K562 (cell line): ENCODE measurements around the gene UNC119. TPM values are rescaled to one million over a fixed set of nuclear protein-coding genes. Genes with fewer than 3 reads are reported as not detected.

Experiments
- ATAC-seq: fragments of 200-7000 bp; cut with Tn5 transposase; 3 replicates; pipeline ENCODE4 v1.9.1; 2020; ENCODE audit warnings: moderate library complexity
- BruUV-seq: library from RNA; stranded (reverse); fragments of 400-500 nt; replicated peaks from 2 replicates; lab custom pipeline; 2021; lab: Mats Ljungman, UMichigan
- CTCF ChIA-PET: fragments of 300-600 bp; formaldehyde crosslinking; extraction: SDS; loops from one replicate; lab custom pipeline; 2021; ENCODE audit warnings: low intra/inter-chr PET ratio; lab: Yijun Ruan, JAX
- POLR2A ChIA-PET: fragments of 300-600, 350-650 bp; sonication (Branson Sonifier 250); formaldehyde crosslinking; extraction: SDS; loops from one replicate; lab custom pipeline; 2021; ENCODE audit warnings: antibody characterized with exemption, inconsistent platforms; lab: Yijun Ruan, JAX
- DNase-seq, 4 experiments: peaks; one replicate each; pipeline versions ENCODE4 v3.0.0 to v3.0.0-alpha.2; 2011 to 2018; ENCODE audit warnings: low spot score in 3 of 4, mixed read lengths in 3 of 4; ENCODE audit errors: extremely low read depth in 1 of 4
- FAIRE-seq: peaks from 2 replicates; lab custom pipeline; 2011; peaks lifted over from hg19 to GRCh38; lab: Jason Lieb, UNC
- H2AFZ ChIP-seq: 2 replicates; pipeline ENCODE4 v1.6.0; 2011; ENCODE audit warnings: low read depth, low read length, control low read depth, inconsistent platforms
- H3K27ac ChIP-seq: fragments of 200-600 bp; 3 replicates; pipeline ENCODE4 v1.8.0; 2011; ENCODE audit warnings: low read depth, mild to moderate bottlenecking, control low read depth, inconsistent platforms, low read length, moderate library complexity, mixed read lengths; ENCODE audit errors: extremely low read depth
- H3K27me3 ChIP-seq, 2 experiments: fragments of 300-600 bp in 1 of 2; 2 replicates in 1 of 2; 3 replicates in 1 of 2; pipeline versions ENCODE4 v1.6.0 to v1.8.0; 2011; ENCODE audit warnings: inconsistent platforms in 2 of 2, low read length in 2 of 2, mild to moderate bottlenecking in 1 of 2, mixed read lengths in 1 of 2, moderate library complexity in 1 of 2; ENCODE audit not compliant: control insufficient read depth in 2 of 2, insufficient read depth in 2 of 2
- H3K36me3 ChIP-seq: fragments of 300-600 bp; 3 replicates; pipeline ENCODE4 v1.8.0; 2011; ENCODE audit warnings: mild to moderate bottlenecking, low read length, inconsistent platforms; ENCODE audit not compliant: control insufficient read depth, insufficient read depth
- H3K4me1 ChIP-seq, 2 experiments: fragments of 200-600 bp in 1 of 2; replicated peaks in 1 of 2; 2 replicates in 1 of 2; 3 replicates in 1 of 2; pipeline versions ENCODE4 v1.5.1 to v1.8.0; 2011; ENCODE audit warnings: inconsistent platforms in 2 of 2, low read length in 2 of 2, mild to moderate bottlenecking in 1 of 2, mixed read lengths in 1 of 2, moderate library complexity in 1 of 2; ENCODE audit not compliant: control insufficient read depth in 2 of 2, insufficient read depth in 2 of 2
- H3K4me2 ChIP-seq: 2 replicates; pipeline ENCODE4 v1.6.1; 2011; ENCODE audit warnings: low read length, control low read depth, inconsistent platforms, mixed read lengths; ENCODE audit not compliant: insufficient read depth
- H3K4me3 ChIP-seq: fragments of 200-600 bp; sonication (generic), shearing (Covaris generic); 2 replicates; pipeline ENCODE4 v1.5.1; 2016; ENCODE audit warnings: control low read depth, inconsistent platforms
- H3K79me2 ChIP-seq: fragments of 200-600 bp; 3 replicates; pipeline ENCODE4 v1.8.0; 2011; ENCODE audit warnings: low read length, inconsistent platforms; ENCODE audit not compliant: control insufficient read depth, insufficient read depth
- H3K9ac ChIP-seq, 2 experiments: 2 replicates each; pipeline versions ENCODE4 v1.6.0 to v1.6.1; 2011; ENCODE audit warnings: low read depth in 2 of 2, low read length in 2 of 2, control low read depth in 1 of 2, inconsistent platforms in 1 of 2, mild to moderate bottlenecking in 1 of 2, mixed read lengths in 1 of 2; ENCODE audit not compliant: insufficient read depth in 1 of 2
- H3K9me1 ChIP-seq: one replicate; pipeline ENCODE4 v1.6.0; 2011; ENCODE audit warnings: inconsistent platforms, mild to moderate bottlenecking, low read length, moderate library complexity; ENCODE audit not compliant: control insufficient read depth, insufficient read depth
- H3K9me3 ChIP-seq: replicated peaks from 2 replicates; pipeline ENCODE4 v1.5.1; 2011; ENCODE audit warnings: low read depth, low read length, inconsistent platforms; ENCODE audit not compliant: control insufficient read depth, insufficient read depth
- H4K20me1 ChIP-seq: replicated peaks from 2 replicates; pipeline ENCODE4 v1.6.1; 2011; ENCODE audit warnings: low read length, inconsistent platforms, mixed read lengths; ENCODE audit not compliant: control insufficient read depth, insufficient read depth
- DPF2 ChIP-seq: fragments of 450-650 bp; IDR thresholded peaks from 2 replicates; pipeline ENCODE4 v1.6.1; 2016
- KLF1 ChIP-seq: fragments of 450-650 bp; IDR thresholded peaks from 2 replicates; pipeline ENCODE4 v1.6.1; 2016; ENCODE audit warnings: missing genetic modification characterization, missing compliant biosample characterization
- LARP7 ChIP-seq: fragments of 450-650 bp; IDR thresholded peaks from 2 replicates; pipeline ENCODE4 v1.6.1; 2016
- MGA ChIP-seq: fragments of 450-650 bp; IDR thresholded peaks from 2 replicates; pipeline ENCODE4 v1.6.1; 2016; ENCODE audit warnings: mild to moderate bottlenecking, moderate library complexity
- PTRF ChIP-seq: fragments of 450-650 bp; IDR thresholded peaks from 2 replicates; pipeline ENCODE4 v1.6.1; 2016; ENCODE audit warnings: mild to moderate bottlenecking, missing genetic modification characterization, missing compliant biosample characterization
- TAF9B ChIP-seq: fragments of 450-650 bp; IDR thresholded peaks from 2 replicates; pipeline ENCODE4 v1.6.1; 2018; ENCODE audit warnings: mild to moderate bottlenecking; ENCODE audit not compliant: partially characterized antibody
- UBTF ChIP-seq, 2 experiments: IDR thresholded peaks; 2 replicates each; pipeline ENCODE4 v1.6.1; 2012; ENCODE audit warnings: improper control_type of control experiment in 2 of 2, low read depth in 2 of 2, low read length in 2 of 2, borderline replicate concordance in 1 of 2
- ZNF165 ChIP-seq: fragments of 250-450 bp; sonication (Bioruptor Pico); IDR thresholded peaks from 2 replicates; pipeline ENCODE4 v1.4.0; 2020; ENCODE audit warnings: borderline replicate concordance
- ZNF589 ChIP-seq: fragments of 200-800 bp; sonication (Bioruptor generic); IDR thresholded peaks from 2 replicates; pipeline ENCODE4 v1.6.1; 2016; ENCODE audit warnings: low read depth, missing genetic modification characterization, missing compliant biosample characterization
- ZNF77 ChIP-seq: fragments of 250-450 bp; sonication (Bioruptor Pico); IDR thresholded peaks from 2 replicates; pipeline ENCODE4 v1.5.0; 2020
- WGBS: fragments of 100-300 bp; shearing (Covaris generic); methylation state at CpG from one replicate; pipeline ENCODE4 v1.1.6; 2016; ENCODE audit warnings: low coverage, mixed read lengths; ENCODE audit not compliant: insufficient coverage; ENCODE audit errors: missing lambda C conversion rate; 5-methylcytosine and 5-hydroxymethylcytosine counted together
- in situ Hi-C: fragments of 300-500 bp; cut with MboI; formaldehyde crosslinking; loops from 4 replicates; pipeline ENCODE4 v1.15.0; 2018; ENCODE audit warnings: inconsistent platforms, mixed read lengths
- intact Hi-C: fragments of 100-400 bp; cut with micrococcal nuclease; formaldehyde crosslinking; loops from 2 replicates; pipeline ENCODE4 v1.14.2; 2022
- polyA plus RNA-seq, 8 experiments: library from polyadenylated mRNA; depleted of rRNA in 4 of 8; stranded (reverse) in 5 of 8; unstranded in 3 of 8; fragments of >200 nt; fragmentation: Nextera tagmentation in 2 of 8; fragmentation: Illumina TruSeq in 1 of 8; extraction: Ambion mirVana in 2 of 8; extraction: Trizol in 1 of 8; gene quantifications; 2 replicates each; pipeline versions ENCODE4 v1.2.1 to v1.2.3, GENCODE V29; 2011 to 2014; ENCODE audit warnings: inconsistent platforms in 1 of 8, missing spikeins in 1 of 8
- total RNA-seq, 7 experiments: library from RNA; depleted of rRNA in 6 of 7; stranded (reverse); fragments of >200 nt in 6 of 7; fragmentation: Illumina TruSeq in 2 of 7; extraction: Trizol in 2 of 7; gene quantifications; 2 replicates each; pipeline versions ENCODE4 v1.2.1 to v1.2.3, GENCODE V29; 2011 to 2021; ENCODE audit warnings: low replicate concordance in 1 of 7

UNC119 gene
- total and polyA plus RNA-seq, 9 of the 15 experiments (the other 6 are each of a cell fraction or from before 2014, with no cell fraction given) = 0.37 to 47.7 (median 16.3) TPM

- no peaks in the 10 kb centered on the region for H3K9me1 ChIP-seq
- intact Hi-C loops = loop anchor here (2.0 to 10.0 kb wide), 4 partner anchors 28 to 329 kb away; partner anchors contain the start of genes DHRS13, NEK8, PIGS and TLCD1
- H3K4me2 ChIP-seq = peak overlapping the region; percentile 90
- DNase-seq = no peak
- H3K4me1 ChIP-seq = peaks cover 8 to 16% of the 10 kb centered on the region in 2 experiments; a peak in 4 of 5 replicates
- H2AFZ ChIP-seq = peak overlapping the region; percentile 92
- CTCF ChIA-PET = no interaction called here
- TSS peak; percentile 77 for BruUV-seq
- peaks cover 26% of the 10 kb centered on the region for H3K79me2 ChIP-seq
- peak overlapping the region; percentile 97 to 98 for H3K9ac ChIP-seq
- in situ Hi-C loops = no loop called here
- peak; percentile 26 for ATAC-seq
- peak overlapping the region; percentile 81 for H3K4me3 ChIP-seq
- POLR2A ChIA-PET = interaction anchor here (0.7 to 15.9 kb wide), 13 partner anchors 10 to 353 kb away, joined by 3 to 274 read pairs (median 4); partner anchors contain the start of genes ALDOC, BLTP2, PHF12 and PIGS
- H3K27me3 ChIP-seq = no peaks in the 10 kb centered on the region
- H4K20me1 ChIP-seq = no peaks in the 10 kb centered on the region
- FAIRE-seq = no peak
- H3K27ac ChIP-seq = peak overlapping the region; percentile 88
- peaks cover 34% of the 10 kb centered on the region for H3K36me3 ChIP-seq
- no peaks in the 10 kb centered on the region for H3K9me3 ChIP-seq
- WGBS = 2% methylated on average over 17 of the region's 17 CpGs
- TF ChIP-seq UBTF (IDR thresholded peaks at IDR 0.05; ENCODE audit: borderline replicate concordance in 1 of 2, low read depth in 2 of 2, low read length in 2 of 2) (no peak), ZNF165 (CRISPR knock-in tag) (no peak), LARP7 (no peak), PTRF (tag) (no peak), TAF9B (no peak), MGA (no peak), ZNF589 (CRISPR knock-in tag) (no peak), KLF1 (tag) (no peak), ZNF77 (CRISPR knock-in tag) (no peak), DPF2 (no peak)
Observed at GRCh38 chr17:28598389-28598788, 46.0 kb upstream of the UNC119 start.
